SK-N-MC (cell line): ENCODE results near the gene UMAD1.

Source experiments
- EZH2 ChIP-seq: fragments of 200-600 bp; sonication (generic); IDR thresholded peaks from one replicate; pipeline ENCODE4 v1.6.1; 2017; ENCODE audit warnings: antibody characterized with exemption
- FOXP2 ChIP-seq: optimal IDR thresholded peaks from 2 replicates; pipeline ENCODE3; 2011; ENCODE audit warnings: mild to moderate bottlenecking, moderate library complexity; ENCODE audit not compliant: insufficient read depth; ENCODE audit errors: extremely low read length, control extremely low read depth

- TF ChIP-seq EZH2 (no peak), FOXP2 (no peak)
Observed at GRCh38 chr7:7830122-7830878, 189.7 kb downstream of the UMAD1 start.
